ENCODE measurements around the gene MMP25. TPM values are rescaled to one million over a fixed set of nuclear protein-coding genes. Genes with fewer than 3 reads are reported as not detected.

MMP25 gene
- total RNA-seq (1 to 10 TPM; 2.9 to 3.0 TPM), polyA plus RNA-seq (under 1 TPM; 0.52 to 0.91 TPM)

DNA sequence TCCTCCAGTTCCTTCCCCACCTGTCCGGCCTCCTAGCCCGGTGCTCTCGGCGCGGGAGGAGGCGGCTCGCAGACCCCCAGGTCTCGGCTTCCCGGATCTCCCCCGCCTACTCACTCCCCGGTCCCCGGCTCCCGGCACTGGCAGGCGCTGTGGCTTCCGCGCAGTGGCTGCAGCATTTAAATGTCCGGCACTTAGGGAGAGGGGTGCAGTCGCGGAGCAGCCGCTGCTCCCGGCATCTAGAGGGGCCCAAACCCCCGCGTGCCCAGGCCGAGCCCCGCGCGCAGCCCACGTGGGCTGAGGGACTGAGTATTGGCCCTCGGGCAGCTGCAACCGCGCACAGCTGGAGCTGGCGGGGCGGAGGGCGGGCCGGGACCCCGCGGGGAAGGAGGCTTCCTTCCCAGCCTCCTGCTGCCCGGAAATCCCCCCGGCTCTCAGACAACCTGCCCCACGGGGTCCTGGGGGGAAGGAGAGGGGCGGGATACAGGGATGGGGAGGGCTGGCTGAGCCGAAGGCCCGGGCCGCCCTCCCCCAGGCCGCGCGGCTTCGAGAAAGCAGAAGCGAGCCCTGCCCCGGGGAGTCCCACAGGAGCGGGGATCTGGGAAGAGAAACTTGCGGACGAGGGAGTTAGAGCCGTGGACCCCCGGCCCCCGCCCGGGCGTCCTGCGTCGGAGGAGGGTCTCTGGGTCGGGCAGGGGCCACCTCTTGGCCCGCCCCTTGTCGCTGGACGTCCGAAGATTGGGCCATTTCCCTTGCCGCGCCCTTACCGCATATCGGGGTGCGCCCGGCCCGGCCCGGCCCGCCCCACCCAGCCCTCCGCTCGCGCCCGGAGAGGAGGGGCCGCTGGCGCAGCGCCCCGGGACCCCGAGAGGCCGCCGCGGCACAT, at the start of gene MMP25:
MMP25 (plus strand) TSS at position 804 of the 883 bp plus-strand sequence. CDS start 357 bp downstream, outside the sequence.
- H3K36me3 ChIP-seq (ENCODE audit: insufficient read depth, low read length): no peaks in the 10 kb centered on the region
- Mint-ChIP-seq H3K36me3 (no peaks in the 10 kb centered on the region), H3K27me3 (peaks cover 14 to 17% of the 10 kb centered on the region in 2 donors), H3K4me3 (peak within 1 kb of the TSS; percentile 72 to 90 (median 83)), H3K27ac (peak within 1 kb of the TSS in 3 of 7 donors; percentile 4 to 55 (median 12)), H3K4me1 (peaks cover 12 to 34% (median 17%) of the 10 kb centered on the region in 4 donors), H3K9me3 (no peaks in the 10 kb centered on the region)
- peak within 1 kb of the TSS in 1 of 2 donors; percentile 38 for H3K4me3 ChIP-seq (ENCODE audit: low read length in 2 of 2)
- intact Hi-C loops (cut with micrococcal nuclease): no loop called here
- ChIA-PET CTCF (ENCODE audit: partially characterized antibody) (interaction anchor here (1.6 to 8.2 kb wide), 2 partner anchors 16 to 81 kb away, joined by 3 to 80 read pairs; no protein-coding TSS in a partner anchor), POLR2A (ENCODE audit: partially characterized antibody) (interaction anchor here (0.6 to 1.7 kb wide), 8 partner anchors 10 to 105 kb away, joined by 3 to 9 read pairs (median 4); partner anchors contain the start of genes HCFC1R1, IL32, THOC6 and ZNF213)
- H3K9me3 ChIP-seq (ENCODE audit: control insufficient read depth in 1 of 2, low read length in 2 of 2): no peaks in the 10 kb centered on the region
- peaks cover 22% of the 10 kb centered on the region for H3K4me1 ChIP-seq (ENCODE audit: insufficient read depth, low read length)
- H3K27me3 ChIP-seq (ENCODE audit: insufficient read depth, low read length): peaks cover 33% of the 10 kb centered on the region
- no peak for DNase-seq
- no peak within 1 kb of the TSS for H3K27ac ChIP-seq (ENCODE audit: low read depth, low read length)

DNA sequence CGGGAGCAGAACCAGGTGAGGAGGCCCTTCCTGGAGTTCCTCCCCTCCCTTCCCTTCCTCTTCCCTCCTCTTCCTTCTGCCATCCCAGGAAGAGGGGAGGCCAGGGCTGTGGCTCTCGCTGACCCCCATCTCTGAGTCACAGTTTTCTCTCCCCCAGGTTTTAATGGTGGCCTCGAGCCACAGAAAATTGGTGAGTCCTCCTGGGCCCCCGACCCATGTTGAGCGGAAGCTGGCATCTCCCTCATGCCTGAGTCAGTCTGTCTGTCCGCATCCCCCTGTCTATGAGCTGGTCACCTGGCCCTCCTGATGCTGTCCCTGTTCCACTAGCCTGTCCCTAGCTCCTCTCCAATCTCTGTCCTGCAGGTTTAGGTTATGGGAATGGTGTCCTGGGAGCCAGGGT, 46.4 kb upstream of the MMP25 start:
- ChIA-PET POLR2A (ENCODE audit: partially characterized antibody) (no interaction called here), CTCF (ENCODE audit: partially characterized antibody) (interaction anchor here (14.2 kb wide), 1 partner anchor 27 kb away, joined by 444 read pairs; the partner anchor contains the start of genes CLDN6, HCFC1R1, THOC6 and TNFRSF12A)
- H3K36me3 ChIP-seq (ENCODE audit: insufficient read depth, low read length): no peaks in the 10 kb centered on the region

DNA sequence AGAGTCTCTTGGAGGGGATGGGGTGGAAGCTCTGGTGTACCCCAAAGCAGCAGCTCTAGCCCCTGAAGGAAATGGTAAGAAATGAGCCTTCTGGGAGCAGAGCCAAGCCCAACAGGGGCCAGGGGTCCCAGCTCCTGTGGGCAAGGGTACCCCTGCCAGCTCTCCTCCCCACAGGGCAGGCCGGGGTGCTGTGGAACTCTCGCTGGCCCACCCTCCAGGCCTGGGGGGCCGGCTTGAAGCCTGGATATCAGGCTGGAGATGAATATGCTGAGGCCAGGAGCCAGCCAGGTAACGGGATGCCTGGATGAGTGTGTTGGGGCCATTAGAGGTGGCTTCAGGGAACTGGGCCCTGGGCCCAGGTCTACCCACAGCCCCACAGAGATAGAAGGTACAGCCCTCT, 45.8 kb upstream of the MMP25 start:
- H3K36me3 Mint-ChIP-seq: no peaks in the 10 kb centered on the region
- peaks cover 2% of the 10 kb centered on the region in 2 donors for H3K27me3 Mint-ChIP-seq
- H3K36me3 ChIP-seq (ENCODE audit: insufficient read depth, low read length): no peaks in the 10 kb centered on the region
- peak overlapping the region in 1 of 7 donors; percentile 46 for H3K27ac Mint-ChIP-seq
- no peaks in the 10 kb centered on the region for H3K9me3 ChIP-seq (ENCODE audit: control insufficient read depth in 1 of 2, low read length in 2 of 2)
- H3K27ac ChIP-seq (ENCODE audit: low read depth, low read length): no peak overlapping the region
- H3K27me3 ChIP-seq (ENCODE audit: insufficient read depth, low read length): no peaks in the 10 kb centered on the region
- H3K4me3 ChIP-seq (ENCODE audit: low read length in 2 of 2): no peak overlapping the region
- H3K4me3 Mint-ChIP-seq: no peak overlapping the region
- H3K4me1 Mint-ChIP-seq: peaks cover 0 to 5% (median 0%) of the 10 kb centered on the region in 4 donors
- DNase-seq: peak in 1 of 5 donors; percentile 19
- no peaks in the 10 kb centered on the region for H3K9me3 Mint-ChIP-seq
- ChIA-PET POLR2A (ENCODE audit: partially characterized antibody) (interaction anchor here (0.9 to 1.1 kb wide), 2 partner anchors 27 to 151 kb away, joined by 3 to 4 read pairs; no protein-coding TSS in a partner anchor), CTCF (ENCODE audit: partially characterized antibody) (interaction anchor here (14.2 kb wide), 1 partner anchor 26 kb away, joined by 444 read pairs; the partner anchor contains the start of genes CLDN6, HCFC1R1, THOC6 and TNFRSF12A)
- intact Hi-C loops (cut with micrococcal nuclease): no loop called here
- H3K4me1 ChIP-seq (ENCODE audit: insufficient read depth, low read length): peaks cover 4% of the 10 kb centered on the region

More for the DNA sequence above, 46.4 kb upstream of the MMP25 start:
- Mint-ChIP-seq H3K36me3 (no peaks in the 10 kb centered on the region), H3K4me1 (peaks cover 0 to 5% (median 0%) of the 10 kb centered on the region in 4 donors), H3K4me3 (no peak overlapping the region), H3K27me3 (peaks cover 2% of the 10 kb centered on the region in 2 donors), H3K9me3 (no peaks in the 10 kb centered on the region), H3K27ac (no peak overlapping the region)
- H3K4me1 ChIP-seq (ENCODE audit: insufficient read depth, low read length): peaks cover 2% of the 10 kb centered on the region
- no peaks in the 10 kb centered on the region for H3K27me3 ChIP-seq (ENCODE audit: insufficient read depth, low read length)
- intact Hi-C loops (cut with micrococcal nuclease): no loop called here
- H3K9me3 ChIP-seq (ENCODE audit: control insufficient read depth in 1 of 2, low read length in 2 of 2): no peaks in the 10 kb centered on the region
- peak in 1 of 5 donors; percentile 28 for DNase-seq
- H3K4me3 ChIP-seq (ENCODE audit: low read length in 2 of 2): no peak overlapping the region
- no peak overlapping the region for H3K27ac ChIP-seq (ENCODE audit: low read depth, low read length)

GRCh38 chr16:3001316-3001715, 45.0 kb upstream of the MMP25 start:
- CTCF ChIA-PET (ENCODE audit: partially characterized antibody): interaction anchor here (14.2 kb wide), 1 partner anchor 26 kb away, joined by 444 read pairs; the partner anchor contains the start of genes CLDN6, HCFC1R1, THOC6 and TNFRSF12A
- H3K4me3 ChIP-seq (ENCODE audit: low read length in 2 of 2): no peak overlapping the region

GRCh38 chr16:3003582-3004270, 42.6 kb upstream of the MMP25 start:
- POLR2A ChIA-PET (ENCODE audit: partially characterized antibody): interaction anchor here (0.7 to 7.6 kb wide), 10 partner anchors 8 to 453 kb away, joined by 3 to 89 read pairs (median 4); partner anchors contain the start of genes FLYWCH1, HCFC1R1, THOC6 and TNFRSF12A
- H3K4me3 ChIP-seq (ENCODE audit: low read length in 2 of 2): no peak overlapping the region
- no peaks in the 10 kb centered on the region for H3K9me3 ChIP-seq (ENCODE audit: control insufficient read depth in 1 of 2, low read length in 2 of 2)
- H3K36me3 Mint-ChIP-seq: no peaks in the 10 kb centered on the region
- H3K27me3 Mint-ChIP-seq: peaks cover 2% of the 10 kb centered on the region in 2 donors
- H3K4me1 ChIP-seq (ENCODE audit: insufficient read depth, low read length): peaks cover 24% of the 10 kb centered on the region
- H3K27me3 ChIP-seq (ENCODE audit: insufficient read depth, low read length): no peaks in the 10 kb centered on the region
- DNase-seq: peak; percentile 94 to 98 (median 97)
- no peaks in the 10 kb centered on the region for H3K36me3 ChIP-seq (ENCODE audit: insufficient read depth, low read length)
- intact Hi-C loops (cut with micrococcal nuclease): loop anchor here (1.0 to 2.0 kb wide), 4 partner anchors 17 to 126 kb away; partner anchors contain the start of genes THOC6 and TNFRSF12A
- CTCF ChIA-PET (ENCODE audit: partially characterized antibody): interaction anchor here (0.7 to 14.2 kb wide), 18 partner anchors 9 to 505 kb away, joined by 3 to 444 read pairs (median 4); partner anchors contain the start of genes CLDN6, CLDN9, HCFC1R1 and IL32
- H3K27ac Mint-ChIP-seq: peak overlapping the region in 5 of 7 donors; percentile 32 to 86 (median 65)
- H3K27ac ChIP-seq (ENCODE audit: low read depth, low read length): no peak overlapping the region
- peaks cover 13 to 28% (median 20%) of the 10 kb centered on the region in 4 donors for H3K4me1 Mint-ChIP-seq
- H3K9me3 Mint-ChIP-seq: no peaks in the 10 kb centered on the region
- H3K4me3 Mint-ChIP-seq: peak overlapping the region; percentile 70 to 84 (median 80)

More at GRCh38 chr16:3001316-3001715, 45.0 kb upstream of the MMP25 start:
- Mint-ChIP-seq H3K4me1 (peaks cover 0 to 5% (median 0%) of the 10 kb centered on the region in 4 donors), H3K27ac (no peak overlapping the region), H3K9me3 (no peaks in the 10 kb centered on the region), H3K27me3 (peaks cover 2% of the 10 kb centered on the region in 2 donors), H3K36me3 (no peaks in the 10 kb centered on the region), H3K4me3 (no peak overlapping the region)
- peak in 1 of 5 donors; percentile 24 for DNase-seq
- H3K36me3 ChIP-seq (ENCODE audit: insufficient read depth, low read length): no peaks in the 10 kb centered on the region
- no peaks in the 10 kb centered on the region for H3K27me3 ChIP-seq (ENCODE audit: insufficient read depth, low read length)
- no peak overlapping the region for H3K27ac ChIP-seq (ENCODE audit: low read depth, low read length)
- intact Hi-C loops (cut with micrococcal nuclease): no loop called here
- peaks cover 4% of the 10 kb centered on the region for H3K4me1 ChIP-seq (ENCODE audit: insufficient read depth, low read length)
- no peaks in the 10 kb centered on the region for H3K9me3 ChIP-seq (ENCODE audit: control insufficient read depth in 1 of 2, low read length in 2 of 2)
- POLR2A ChIA-PET (ENCODE audit: partially characterized antibody): interaction anchor here (0.9 to 3.6 kb wide), 3 partner anchors 26 to 151 kb away, joined by 3 to 28 read pairs (median 4); no protein-coding TSS in a partner anchor

GRCh38 chr16:3004319-3004718, 42.0 kb upstream of the MMP25 start:
- no peaks in the 10 kb centered on the region for H3K9me3 Mint-ChIP-seq
- Histone ChIP-seq H3K4me1 (ENCODE audit: insufficient read depth, low read length) (peaks cover 27% of the 10 kb centered on the region), H3K36me3 (ENCODE audit: insufficient read depth, low read length) (no peaks in the 10 kb centered on the region), H3K4me3 (ENCODE audit: low read length in 2 of 2) (no peak overlapping the region), H3K9me3 (ENCODE audit: control insufficient read depth in 1 of 2, low read length in 2 of 2) (no peaks in the 10 kb centered on the region), H3K27me3 (ENCODE audit: insufficient read depth, low read length) (no peaks in the 10 kb centered on the region), H3K27ac (ENCODE audit: low read depth, low read length) (no peak overlapping the region)
- intact Hi-C loops (cut with micrococcal nuclease): no loop called here
- no peak for DNase-seq
- peaks cover 2% of the 10 kb centered on the region in 2 donors for H3K27me3 Mint-ChIP-seq
- ChIA-PET POLR2A (ENCODE audit: partially characterized antibody) (interaction anchor here (0.8 to 7.6 kb wide), 9 partner anchors 8 to 146 kb away, joined by 3 to 89 read pairs (median 5); partner anchors contain the start of genes FLYWCH1, HCFC1R1, THOC6 and TNFRSF12A), CTCF (ENCODE audit: partially characterized antibody) (interaction anchor here (0.7 to 14.2 kb wide), 18 partner anchors 8 to 504 kb away, joined by 3 to 444 read pairs (median 4); partner anchors contain the start of genes CLDN6, CLDN9, HCFC1R1 and IL32)
- no peak overlapping the region for H3K27ac Mint-ChIP-seq
- H3K4me3 Mint-ChIP-seq: no peak overlapping the region
- no peaks in the 10 kb centered on the region for H3K36me3 Mint-ChIP-seq
- H3K4me1 Mint-ChIP-seq: peaks cover 13 to 31% (median 22%) of the 10 kb centered on the region in 4 donors

Data from CD4-positive, alpha-beta memory T cell (primary cell).